SK-N-SH (cell line): ENCODE data around the gene DYNLRB1. TPM values are rescaled to one million over a fixed set of nuclear protein-coding genes. Genes with fewer than 3 reads are reported as not detected.

ENCODE experiments used
- CTCF ChIA-PET: fragments of 300-600, 350-600 bp; formaldehyde crosslinking; extraction: SDS; loops from one replicate; lab custom pipeline; 2021; lab: Yijun Ruan, JAX
- POLR2A ChIA-PET: fragments of 350-600 bp; sonication (Branson Sonifier 250); formaldehyde crosslinking; extraction: SDS; loops from one replicate; lab custom pipeline; 2020; ENCODE audit warnings: antibody characterized with exemption, inconsistent platforms; lab: Yijun Ruan, JAX
- DNase-seq: peaks from one replicate; pipeline ENCODE4 v3.0.0; 2012
- H2AFZ ChIP-seq: fragments of 200-600 bp; sonication (generic); 2 replicates; pipeline ENCODE4 v1.8.1; 2016; ENCODE audit warnings: antibody characterized with exemption, mild to moderate bottlenecking, low read depth
- H3F3A ChIP-seq: fragments of 200-600 bp; sonication (generic); replicated peaks from 2 replicates; pipeline ENCODE3; 2016; ENCODE audit warnings: antibody characterized with exemption, mild to moderate bottlenecking; ENCODE audit not compliant: insufficient read depth
- H3K27ac ChIP-seq, 2 experiments: fragments of 200-500 bp in 1 of 2; fragments of 200-600 bp in 1 of 2; sonication (Bioruptor generic) in 1 of 2; sonication (generic), shearing (Covaris generic) in 1 of 2; 2 replicates each; pipeline versions ENCODE4 v1.5.1 to v1.6.1; 2014 to 2016; ENCODE audit warnings: low read depth in 2 of 2, inconsistent platforms in 1 of 2, low read length in 1 of 2, mild to moderate bottlenecking in 1 of 2, mixed read lengths in 1 of 2
- H3K27me3 ChIP-seq: fragments of 200-600 bp; sonication (generic), shearing (Covaris generic); 2 replicates; pipeline ENCODE4 v1.6.1; 2016; ENCODE audit warnings: mixed run types; ENCODE audit not compliant: insufficient read depth
- H3K36me3 ChIP-seq, 2 experiments: fragments of 200-500 bp in 1 of 2; fragments of 200-600 bp in 1 of 2; sonication (Bioruptor generic) in 1 of 2; sonication (generic) in 1 of 2; replicated peaks in 1 of 2; 2 replicates each; pipeline versions ENCODE3 to v1.5.1; 2014 to 2016; ENCODE audit warnings: low read length in 1 of 2, mild to moderate bottlenecking in 1 of 2; ENCODE audit not compliant: insufficient read depth in 2 of 2, control insufficient read depth in 1 of 2
- H3K4me1 ChIP-seq, 2 experiments: fragments of 200-500 bp in 1 of 2; fragments of 200-600 bp in 1 of 2; sonication (Bioruptor generic) in 1 of 2; sonication (generic), shearing (Covaris generic) in 1 of 2; 2 replicates each; pipeline versions ENCODE4 v1.5.1 to v1.6.1; 2014 to 2016; ENCODE audit warnings: low read depth in 1 of 2, low read length in 1 of 2, mixed run types in 1 of 2; ENCODE audit not compliant: insufficient read depth in 2 of 2, control insufficient read depth in 1 of 2
- H3K4me2 ChIP-seq: fragments of 200-600 bp; sonication (generic), shearing (Covaris generic); 2 replicates; pipeline ENCODE4 v1.6.1; 2017; ENCODE audit warnings: mixed run types
- H3K4me3 ChIP-seq, 2 experiments: fragments of 200-500 bp in 1 of 2; fragments of 200-600 bp in 1 of 2; sonication (Bioruptor generic) in 1 of 2; sonication (generic), shearing (Covaris generic) in 1 of 2; 2 replicates each; pipeline versions ENCODE4 v1.5.1 to v1.8.1; 2014 to 2016; ENCODE audit warnings: low read depth in 2 of 2, inconsistent platforms in 1 of 2, low read length in 1 of 2, mild to moderate bottlenecking in 1 of 2, mixed read lengths in 1 of 2, moderate library complexity in 1 of 2
- H3K79me2 ChIP-seq: fragments of 200-600 bp; sonication (generic); 2 replicates; pipeline ENCODE4 v1.8.1; 2017; ENCODE audit warnings: mild to moderate bottlenecking; ENCODE audit not compliant: insufficient read depth
- H3K9ac ChIP-seq: fragments of 200-600 bp; sonication (generic); 2 replicates; pipeline ENCODE4 v1.6.1; 2017; ENCODE audit warnings: mixed run types
- H3K9me2 ChIP-seq: fragments of 200-600 bp; sonication (generic); 2 replicates; pipeline ENCODE4 v1.6.1; 2017; ENCODE audit warnings: mixed run types
- H3K9me3 ChIP-seq: fragments of 200-600 bp; sonication (generic); 2 replicates; pipeline ENCODE4 v1.6.1; 2017; ENCODE audit warnings: mixed run types, mild to moderate bottlenecking, moderate library complexity
- H4K20me1 ChIP-seq: fragments of 200-600 bp; sonication (generic); 2 replicates; pipeline ENCODE4 v1.6.1; 2017; ENCODE audit warnings: mild to moderate bottlenecking, mixed run types; ENCODE audit not compliant: insufficient read depth
- CTCF ChIP-seq: fragments of 200-600 bp; sonication (generic); IDR thresholded peaks from 2 replicates; pipeline ENCODE4 v1.6.1; 2017; ENCODE audit warnings: antibody characterized with exemption, mild to moderate bottlenecking, moderate library complexity
- ELF1 ChIP-seq: IDR thresholded peaks from 2 replicates; pipeline ENCODE4 v1.4.0; 2012
- EP300 ChIP-seq, 2 experiments: IDR thresholded peaks; 2 replicates each; pipeline versions ENCODE4 v1.4.0 to v1.6.1; 2012; ENCODE audit warnings: borderline replicate concordance in 1 of 2, low read depth in 1 of 2, low read length in 1 of 2
- FOSL2 ChIP-seq: IDR thresholded peaks from 2 replicates; pipeline ENCODE4 v1.4.0; 2012; ENCODE audit warnings: low read depth, mild to moderate bottlenecking, moderate library complexity, borderline replicate concordance
- FOXM1 ChIP-seq: IDR thresholded peaks from 2 replicates; pipeline ENCODE4 v1.4.0; 2012; ENCODE audit warnings: low read depth, mild to moderate bottlenecking
- IRF3 ChIP-seq: fragments of 150-350 bp; IDR thresholded peaks from 2 replicates; pipeline ENCODE4 v1.6.1; 2016; ENCODE audit warnings: mild to moderate bottlenecking, low read depth, low read length
- JUND ChIP-seq: IDR thresholded peaks from 2 replicates; pipeline ENCODE4 v1.4.0; 2012
- MAX ChIP-seq: IDR thresholded peaks from 2 replicates; pipeline ENCODE4 v1.4.0; 2012; ENCODE audit warnings: low read depth
- MEF2A ChIP-seq: IDR thresholded peaks from 2 replicates; pipeline ENCODE4 v1.4.0; 2012; ENCODE audit warnings: low read depth, borderline replicate concordance
- MXI1 ChIP-seq: IDR thresholded peaks from 2 replicates; pipeline ENCODE4 v1.6.1; 2012; ENCODE audit warnings: mild to moderate bottlenecking, low read depth, low read length, improper control_type of control experiment
- NRF1 ChIP-seq: IDR thresholded peaks from 2 replicates; pipeline ENCODE4 v1.6.1; 2012; ENCODE audit warnings: low read depth, mild to moderate bottlenecking, low read length
- PBX3 ChIP-seq: IDR thresholded peaks from 2 replicates; pipeline ENCODE4; 2012
- RFX5 ChIP-seq: IDR thresholded peaks from 2 replicates; pipeline ENCODE4 v1.6.1; 2012; ENCODE audit warnings: mild to moderate bottlenecking, improper control_type of control experiment, low read length
- RXRA ChIP-seq: IDR thresholded peaks from 2 replicates; pipeline ENCODE4 v1.4.0; 2012; ENCODE audit warnings: low read depth, mild to moderate bottlenecking, borderline replicate concordance
- SIN3A ChIP-seq: IDR thresholded peaks from 2 replicates; pipeline ENCODE4 v1.6.1; 2012; ENCODE audit warnings: low read depth, mild to moderate bottlenecking, low read length, moderate library complexity, borderline replicate concordance
- ZBTB33 ChIP-seq: IDR thresholded peaks from 2 replicates; pipeline ENCODE4 v1.4.0; 2012; ENCODE audit warnings: low read depth, borderline replicate concordance
- WGBS: methylation state at CpG from one replicate; pipeline ENCODE4 v1.1.6; 2017; ENCODE audit warnings: low lambda C conversion rate; 5-methylcytosine and 5-hydroxymethylcytosine counted together
- polyA plus RNA-seq, 3 experiments: library from polyadenylated mRNA; depleted of rRNA; stranded (reverse); fragments of >200 nt; gene quantifications; 2 replicates each; pipeline ENCODE4 v1.2.3, GENCODE V29; 2012

Gene DYNLRB1
- polyA plus RNA-seq, 1 of the 3 experiments (the other 2 are of a cell fraction), result 402 TPM

GRCh38 chr20:34564833-34565232 lies 48.6 kb downstream of the DYNLRB1 start (continued):
- TF ChIP-seq CTCF (no peak), IRF3 (no peak), NRF1 (no peak), RXRA (no peak), EP300 (IDR thresholded peaks at IDR 0.05; ENCODE audit: borderline replicate concordance in 1 of 2, low read depth in 1 of 2, low read length in 1 of 2) (no peak), JUND (no peak), RFX5 (no peak)

GRCh38 chr20:34566978-34567891 lies 51.0 kb downstream of the DYNLRB1 start:
- H3K27me3 ChIP-seq, result no peaks in the 10 kb centered on the region
- H3K9me3 ChIP-seq, result no peaks in the 10 kb centered on the region
- H3K9ac ChIP-seq, result no peak overlapping the region
- no peak overlapping the region for H3K27ac ChIP-seq
- peaks cover 3% of the 10 kb centered on the region for H3F3A ChIP-seq
- peaks cover 0 to 5% of the 10 kb centered on the region in 2 experiments for H3K36me3 ChIP-seq
- no peaks in the 10 kb centered on the region for H3K9me2 ChIP-seq
- 90% methylated on average over 7 of the region's 9 CpGs for WGBS
- no peaks in the 10 kb centered on the region for H4K20me1 ChIP-seq
- H3K4me1 ChIP-seq, result peaks cover 0 to 3% of the 10 kb centered on the region in 2 experiments; a peak in 1 of 4 replicates
- POLR2A ChIA-PET, result no interaction called here
- DNase-seq, result no peak
- TF ChIP-seq SIN3A (no peak), ELF1 (no peak), FOSL2 (no peak), PBX3 (no peak), ZBTB33 (no peak), JUND (no peak), MAX (no peak), MXI1 (no peak), FOXM1 (no peak), MEF2A (no peak)
- CTCF ChIA-PET, result interaction anchor here (0.9 to 2.5 kb wide), 3 partner anchors 29 to 255 kb away, joined by 3 to 8 read pairs (median 3); no protein-coding TSS in a partner anchor
- H2AFZ ChIP-seq, result no peak overlapping the region
- H3K4me3 ChIP-seq, result no peak overlapping the region
- H3K4me2 ChIP-seq, result no peak overlapping the region
- H3K79me2 ChIP-seq, result no peaks in the 10 kb centered on the region
